Measurements from ENCODE around the gene ATP8A1.

DNA sequence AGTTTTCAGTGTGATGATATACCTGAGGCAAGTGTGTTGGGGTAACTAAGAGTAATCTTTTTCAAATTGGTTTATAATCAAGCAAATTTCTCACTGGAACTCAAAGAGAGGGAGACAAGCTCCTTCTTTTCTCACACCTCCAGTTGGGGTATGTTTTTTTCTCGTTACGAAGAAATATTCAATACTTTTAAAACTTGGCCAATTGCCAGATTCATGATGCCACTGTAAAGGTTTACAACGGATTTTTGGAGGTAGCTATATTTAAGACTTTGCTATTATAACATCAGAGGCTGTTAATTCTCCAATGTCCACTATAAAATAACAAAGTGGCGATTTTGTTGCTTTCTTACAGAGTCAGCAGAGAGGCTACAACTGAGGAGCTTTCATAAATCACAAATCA, 49.2 kb upstream of the ATP8A1 start:
- TF ChIP-seq CTCF (IDR thresholded peaks at IDR 0.05; ENCODE audit: control extremely low read depth in 1 of 3, insufficient read depth in 1 of 3, low read depth in 1 of 3, low read length in 3 of 3) (no peak), YY1 (IDR thresholded peaks at IDR 0.05; ENCODE audit: low read depth, low read length) (no peak), ATF3 (IDR thresholded peaks at IDR 0.05; ENCODE audit: insufficient read depth, low read depth, low read length) (no peak), POLR2AphosphoS5 (IDR thresholded peaks at IDR 0.05; ENCODE audit: low read depth, low read length) (no peak), SIN3A (conservative IDR thresholded peaks at IDR 0.05 in 1 of 2, IDR thresholded peaks at IDR 0.05 in 1 of 2; ENCODE audit: low read depth in 1 of 2, low read length in 2 of 2) (no peak), CHD2 (IDR thresholded peaks at IDR 0.05; ENCODE audit: low read length) (no peak), FOSL1 (IDR thresholded peaks at IDR 0.05; ENCODE audit: insufficient read depth, low read depth, low read length) (no peak), EZH2 (IDR thresholded peaks at IDR 0.05; ENCODE audit: low read depth, low read length, severe bottlenecking) (no peak), SAP30 (IDR thresholded peaks at IDR 0.05; ENCODE audit: insufficient read depth, insufficient replicate concordance, low read length) (no peak), POLR2A (IDR thresholded peaks at IDR 0.05; ENCODE audit: control extremely low read depth in 1 of 2, low read depth in 2 of 2, low read length in 2 of 2) (no peak), EP300 (IDR thresholded peaks at IDR 0.05; ENCODE audit: borderline replicate concordance in 1 of 2, low read depth in 2 of 2, low read length in 2 of 2) (no peak)
- TF ChIP-seq, protein P1, sequence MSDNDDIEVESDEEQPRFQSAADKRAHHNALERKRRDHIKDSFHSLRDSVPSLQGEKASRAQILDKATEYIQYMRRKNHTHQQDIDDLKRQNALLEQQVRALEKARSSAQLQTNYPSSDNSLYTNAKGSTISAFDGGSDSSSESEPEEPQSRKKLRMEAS (IDR thresholded peaks at IDR 0.05): no peak
